ENCODE results near the gene ENAH. TPM values are rescaled to one million over a fixed set of nuclear protein-coding genes. Genes with fewer than 3 reads are reported as not detected.
"Not testable (repeated sequence)": the region's sequence is repeated elsewhere in the genome, so short reads cannot be mapped to it uniquely, and the experiment has no call there.

Gene ENAH
- total RNA-seq, 1 experiment from 2014 or later: 420 TPM

- DNase-seq (ENCODE audit: unreplicated experiment): no peak
- Mint-ChIP-seq H3K9me3 (ENCODE audit: unreplicated experiment) (peaks cover 10% of the 10 kb centered on the region), H3K27me3 (ENCODE audit: insufficient read depth, unreplicated experiment) (no peaks in the 10 kb centered on the region), H3K27ac (ENCODE audit: low read depth, unreplicated experiment) (peak overlapping the region; percentile 94), H3K36me3 (ENCODE audit: insufficient read depth, unreplicated experiment) (peaks cover 12% of the 10 kb centered on the region), H3K4me3 (ENCODE audit: unreplicated experiment) (peak overlapping the region; percentile 68), H3K4me1 (ENCODE audit: insufficient read depth, unreplicated experiment) (peaks cover 34% of the 10 kb centered on the region)
- intact Hi-C loops (cut with micrococcal nuclease): no loop called here
- BruUV-seq (replicated peaks): no TSS peak
- TF ChIP-seq, protein P1, sequence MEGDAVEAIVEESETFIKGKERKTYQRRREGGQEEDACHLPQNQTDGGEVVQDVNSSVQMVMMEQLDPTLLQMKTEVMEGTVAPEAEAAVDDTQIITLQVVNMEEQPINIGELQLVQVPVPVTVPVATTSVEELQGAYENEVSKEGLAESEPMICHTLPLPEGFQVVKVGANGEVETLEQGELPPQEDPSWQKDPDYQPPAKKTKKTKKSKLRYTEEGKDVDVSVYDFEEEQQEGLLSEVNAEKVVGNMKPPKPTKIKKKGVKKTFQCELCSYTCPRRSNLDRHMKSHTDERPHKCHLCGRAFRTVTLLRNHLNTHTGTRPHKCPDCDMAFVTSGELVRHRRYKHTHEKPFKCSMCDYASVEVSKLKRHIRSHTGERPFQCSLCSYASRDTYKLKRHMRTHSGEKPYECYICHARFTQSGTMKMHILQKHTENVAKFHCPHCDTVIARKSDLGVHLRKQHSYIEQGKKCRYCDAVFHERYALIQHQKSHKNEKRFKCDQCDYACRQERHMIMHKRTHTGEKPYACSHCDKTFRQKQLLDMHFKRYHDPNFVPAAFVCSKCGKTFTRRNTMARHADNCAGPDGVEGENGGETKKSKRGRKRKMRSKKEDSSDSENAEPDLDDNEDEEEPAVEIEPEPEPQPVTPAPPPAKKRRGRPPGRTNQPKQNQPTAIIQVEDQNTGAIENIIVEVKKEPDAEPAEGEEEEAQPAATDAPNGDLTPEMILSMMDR (IDR thresholded peaks at IDR 0.05; ENCODE audit: unreplicated experiment): no peak
- POLR2A ChIA-PET: interaction anchor here (0.7 to 10.0 kb wide), 23 partner anchors 10 to 271 kb away, joined by 3 to 189 read pairs (median 10); partner anchors contain the start of genes ENAH, LBR, PYCR2 and SRP9
- CTCF ChIA-PET: interaction anchor here (0.5 to 8.6 kb wide), 10 partner anchors 10 to 218 kb away, joined by 3 to 50 read pairs (median 4); no protein-coding TSS in a partner anchor
Measured at GRCh38 chr1:225699336-225699735, 46.4 kb upstream of the ENAH start.

GRCh38 chr1:225698194-225698593 lies 45.3 kb upstream of the ENAH start:
- H3K27me3 Mint-ChIP-seq (ENCODE audit: insufficient read depth, unreplicated experiment); DNase-seq (ENCODE audit: unreplicated experiment); BruUV-seq (replicated peaks); H3K27ac Mint-ChIP-seq (ENCODE audit: low read depth, unreplicated experiment); H3K4me3 Mint-ChIP-seq (ENCODE audit: unreplicated experiment); H3K9me3 Mint-ChIP-seq (ENCODE audit: unreplicated experiment); intact Hi-C loops (cut with micrococcal nuclease): not testable (repeated sequence)
- peaks cover 12% of the 10 kb centered on the region for H3K36me3 Mint-ChIP-seq (ENCODE audit: insufficient read depth, unreplicated experiment)
- POLR2A ChIA-PET: interaction anchor here (0.6 to 10.0 kb wide), 5 partner anchors 8 to 94 kb away, joined by 3 to 189 read pairs (median 26); no protein-coding TSS in a partner anchor
- CTCF ChIA-PET: interaction anchor here (2.4 kb wide), 1 partner anchor 72 kb away, joined by 7 read pairs; no protein-coding TSS in a partner anchor
- H3K4me1 Mint-ChIP-seq (ENCODE audit: insufficient read depth, unreplicated experiment): peaks cover 34% of the 10 kb centered on the region

DNA sequence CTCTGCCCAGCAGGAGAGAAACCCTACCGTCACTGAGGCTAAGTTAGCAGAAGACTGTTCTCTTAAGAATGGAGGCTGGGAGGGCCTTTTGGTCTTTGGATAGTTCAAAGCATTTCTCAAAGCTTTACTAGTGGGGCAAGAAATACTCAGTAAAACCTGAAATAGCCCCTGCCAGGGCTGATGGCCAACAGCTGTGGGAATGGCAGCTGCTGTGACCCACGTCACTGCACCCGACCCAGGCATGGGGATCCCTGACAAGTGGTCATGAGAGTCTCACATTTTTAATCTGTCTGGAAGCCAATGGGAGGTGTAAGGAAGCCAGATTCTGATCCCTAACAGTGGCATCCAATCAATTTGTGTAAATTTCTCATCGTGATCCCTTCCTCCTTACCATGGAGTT lies 44.5 kb upstream of the ENAH start:
- Mint-ChIP-seq H3K36me3 (ENCODE audit: insufficient read depth, unreplicated experiment) (peaks cover 12% of the 10 kb centered on the region), H3K4me3 (ENCODE audit: unreplicated experiment) (no peak overlapping the region), H3K9me3 (ENCODE audit: unreplicated experiment) (peaks cover 10% of the 10 kb centered on the region), H3K27ac (ENCODE audit: low read depth, unreplicated experiment) (no peak overlapping the region), H3K27me3 (ENCODE audit: insufficient read depth, unreplicated experiment) (no peaks in the 10 kb centered on the region), H3K4me1 (ENCODE audit: insufficient read depth, unreplicated experiment) (peaks cover 34% of the 10 kb centered on the region)
- POLR2A ChIA-PET: interaction anchor here (0.8 to 10.0 kb wide), 3 partner anchors 12 to 39 kb away, joined by 3 to 189 read pairs (median 4); no protein-coding TSS in a partner anchor
- CTCF ChIA-PET: interaction anchor here (0.6 to 1.5 kb wide), 5 partner anchors 11 to 223 kb away, joined by 3 to 7 read pairs (median 4); no protein-coding TSS in a partner anchor
- TF ChIP-seq, protein P1 (IDR thresholded peaks at IDR 0.05; ENCODE audit: unreplicated experiment): no peak
- intact Hi-C loops (cut with micrococcal nuclease): no loop called here
- no peak for DNase-seq (ENCODE audit: unreplicated experiment)
- no TSS peak for BruUV-seq (replicated peaks)

GRCh38 chr1:225695578-225696337 lies 42.8 kb upstream of the ENAH start:
- peaks cover 13% of the 10 kb centered on the region for H3K36me3 Mint-ChIP-seq (ENCODE audit: insufficient read depth, unreplicated experiment)
- H3K27ac Mint-ChIP-seq (ENCODE audit: low read depth, unreplicated experiment): no peak overlapping the region
- no peak overlapping the region for H3K4me3 Mint-ChIP-seq (ENCODE audit: unreplicated experiment)
- intact Hi-C loops (cut with micrococcal nuclease): no loop called here
- TF ChIP-seq, protein P1 (IDR thresholded peaks at IDR 0.05; ENCODE audit: unreplicated experiment): no peak
- peaks cover 27% of the 10 kb centered on the region for H3K4me1 Mint-ChIP-seq (ENCODE audit: insufficient read depth, unreplicated experiment)
- peaks cover 10% of the 10 kb centered on the region for H3K9me3 Mint-ChIP-seq (ENCODE audit: unreplicated experiment)
- DNase-seq (ENCODE audit: unreplicated experiment): peak; percentile 23
- no TSS peak for BruUV-seq (replicated peaks)
- H3K27me3 Mint-ChIP-seq (ENCODE audit: insufficient read depth, unreplicated experiment): no peaks in the 10 kb centered on the region
- CTCF ChIA-PET: interaction anchor here (0.6 to 0.8 kb wide), 2 partner anchors 55 to 84 kb away, joined by 3 read pairs; no protein-coding TSS in a partner anchor
- POLR2A ChIA-PET: interaction anchor here (0.9 to 10.0 kb wide), 2 partner anchors 9 to 37 kb away, joined by 3 to 189 read pairs; no protein-coding TSS in a partner anchor

Measured in MCF 10A (cell line).